ENCODE results near the gene LPAR3. TPM values are rescaled to one million over a fixed set of nuclear protein-coding genes. Genes with fewer than 3 reads are reported as not detected.

Gene LPAR3
- total and polyA plus RNA-seq, 2 of the 4 experiments (the other 2 are of a cell fraction), result 0.09 to 0.18 TPM

DNA sequence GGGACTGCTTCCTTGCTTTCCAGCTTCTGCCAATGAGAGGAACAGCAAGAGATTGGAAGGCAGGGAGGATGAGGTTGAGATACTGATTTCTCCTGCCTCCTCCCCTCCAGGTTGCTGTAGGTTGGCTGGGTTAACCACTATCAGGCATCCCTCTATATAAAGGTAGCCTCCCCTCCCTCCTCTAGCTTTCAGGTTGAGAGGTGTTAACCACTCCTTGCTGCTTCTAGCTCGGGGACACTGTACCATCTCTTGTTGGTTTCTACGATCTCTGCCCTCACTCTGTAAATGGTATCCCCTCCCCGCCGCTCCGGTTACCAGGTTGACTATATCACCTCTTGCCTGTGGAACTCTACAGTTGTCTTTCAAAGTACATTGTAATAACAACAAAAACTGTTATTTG lies 16.7 kb downstream of the LPAR3 start:
- DNase-seq (no peak), ATAC-seq (ENCODE audit: low read depth) (no peak)
- Histone ChIP-seq H3K4ac (ENCODE audit: low read depth, low read length) (peak overlapping the region; percentile 35; the same call in 1 of the 2 replicates), H3K27me3 (ENCODE audit: control insufficient read depth, insufficient read depth, low read length) (peaks cover 1% of the 10 kb centered on the region; the same call in 1 of the 2 replicates), H3K4me1 (ENCODE audit: control insufficient read depth, insufficient read depth, low read length) (peaks cover 2% of the 10 kb centered on the region; the same call in 1 of the 2 replicates), H2BK20ac (ENCODE audit: low read depth, low read length) (no peak overlapping the region), H3K4me2 (ENCODE audit: low read depth, low read length) (no peak overlapping the region), H3K4me3 (ENCODE audit: insufficient read depth, low read depth, low read length) (no peak overlapping the region), H3K27ac (ENCODE audit: insufficient read depth, low read length) (no peak overlapping the region), H4K20me1 (ENCODE audit: insufficient read depth, low read length) (no peaks in the 10 kb centered on the region), H3K14ac (replicated peaks; ENCODE audit: low read depth, low read length) (no peak overlapping the region), H2BK120ac (ENCODE audit: low read depth, low read length) (no peak overlapping the region), H3K9me1 (ENCODE audit: insufficient read depth, low read length) (no peaks in the 10 kb centered on the region; the same call in 1 of the 2 replicates), H2AFZ (replicated peaks; ENCODE audit: low read length, poor library complexity) (no peak overlapping the region), H2AK9ac (replicated peaks; ENCODE audit: low read depth, low read length, poor library complexity) (no peak overlapping the region), H3K18ac (ENCODE audit: low read depth, low read length) (no peak overlapping the region), H3K79me1 (ENCODE audit: low read depth in 1 of 2, low read length in 2 of 2) (no peaks in the 10 kb centered on the region), H4K8ac (ENCODE audit: low read depth in 2 of 2, low read length in 2 of 2) (no peak overlapping the region), H4K5ac (ENCODE audit: low read depth, low read length) (no peak overlapping the region), H3K56ac (ENCODE audit: extremely low read depth, insufficient read depth, low read length) (no peak overlapping the region), H4K91ac (ENCODE audit: insufficient read depth, low read depth, low read length) (no peak overlapping the region), H2BK15ac (ENCODE audit: low read depth, low read length) (no peak overlapping the region; the same call in 2 of the 3 replicates), H2BK5ac (ENCODE audit: low read depth, low read length, poor library complexity, severe bottlenecking) (no peak overlapping the region), H3K9ac (ENCODE audit: low read depth, low read length) (no peak overlapping the region), H3K23ac (ENCODE audit: low read depth, low read length) (no peak overlapping the region), H3K9me3 (ENCODE audit: control insufficient read depth, insufficient read depth, low read length) (peaks cover 2% of the 10 kb centered on the region; the same call in 1 of the 2 replicates), H3K36me3 (ENCODE audit: control insufficient read depth, insufficient read depth, low read length) (no peaks in the 10 kb centered on the region), H2AK5ac (ENCODE audit: low read depth, low read length) (0 out of 2 replicates have a peak overlapping the region, but pooled peaks have one; percentile 33)
- in situ Hi-C loops (cut with MboI; ENCODE audit: low sequenced_read_pairs) (no loop called here), intact Hi-C loops (cut with micrococcal nuclease) (no loop called here), dilution Hi-C loops (cut with HindIII; ENCODE audit: low sequenced_read_pairs, unreplicated experiment) (no loop called here)
- BruUV-seq (replicated peaks), result no TSS peak
- ChIA-PET CTCF (no interaction called here), POLR2A (ENCODE audit: unreplicated experiment) (interaction anchor here (0.5 kb wide), 1 partner anchor 26 kb away, joined by 5 read pairs; no protein-coding TSS in a partner anchor)
- no peak for TF ChIP-seq CEBPB (IDR thresholded peaks at IDR 0.05; ENCODE audit: low read depth, low read length)
- no peak for TF ChIP-seq RAD21 (IDR thresholded peaks at IDR 0.05; ENCODE audit: low read length)
- TF ChIP-seq RCOR1 (IDR thresholded peaks at IDR 0.05; ENCODE audit: insufficient replicate concordance, low read length), result no peak
- TF ChIP-seq CHD1 (IDR thresholded peaks at IDR 0.05; ENCODE audit: low read depth, low read length), result no peak
- TF ChIP-seq, protein P1, sequence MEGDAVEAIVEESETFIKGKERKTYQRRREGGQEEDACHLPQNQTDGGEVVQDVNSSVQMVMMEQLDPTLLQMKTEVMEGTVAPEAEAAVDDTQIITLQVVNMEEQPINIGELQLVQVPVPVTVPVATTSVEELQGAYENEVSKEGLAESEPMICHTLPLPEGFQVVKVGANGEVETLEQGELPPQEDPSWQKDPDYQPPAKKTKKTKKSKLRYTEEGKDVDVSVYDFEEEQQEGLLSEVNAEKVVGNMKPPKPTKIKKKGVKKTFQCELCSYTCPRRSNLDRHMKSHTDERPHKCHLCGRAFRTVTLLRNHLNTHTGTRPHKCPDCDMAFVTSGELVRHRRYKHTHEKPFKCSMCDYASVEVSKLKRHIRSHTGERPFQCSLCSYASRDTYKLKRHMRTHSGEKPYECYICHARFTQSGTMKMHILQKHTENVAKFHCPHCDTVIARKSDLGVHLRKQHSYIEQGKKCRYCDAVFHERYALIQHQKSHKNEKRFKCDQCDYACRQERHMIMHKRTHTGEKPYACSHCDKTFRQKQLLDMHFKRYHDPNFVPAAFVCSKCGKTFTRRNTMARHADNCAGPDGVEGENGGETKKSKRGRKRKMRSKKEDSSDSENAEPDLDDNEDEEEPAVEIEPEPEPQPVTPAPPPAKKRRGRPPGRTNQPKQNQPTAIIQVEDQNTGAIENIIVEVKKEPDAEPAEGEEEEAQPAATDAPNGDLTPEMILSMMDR (conservative IDR thresholded peaks at IDR 0.05; ENCODE audit: low read depth, low read length), result no peak
- TF ChIP-seq, protein P2, sequence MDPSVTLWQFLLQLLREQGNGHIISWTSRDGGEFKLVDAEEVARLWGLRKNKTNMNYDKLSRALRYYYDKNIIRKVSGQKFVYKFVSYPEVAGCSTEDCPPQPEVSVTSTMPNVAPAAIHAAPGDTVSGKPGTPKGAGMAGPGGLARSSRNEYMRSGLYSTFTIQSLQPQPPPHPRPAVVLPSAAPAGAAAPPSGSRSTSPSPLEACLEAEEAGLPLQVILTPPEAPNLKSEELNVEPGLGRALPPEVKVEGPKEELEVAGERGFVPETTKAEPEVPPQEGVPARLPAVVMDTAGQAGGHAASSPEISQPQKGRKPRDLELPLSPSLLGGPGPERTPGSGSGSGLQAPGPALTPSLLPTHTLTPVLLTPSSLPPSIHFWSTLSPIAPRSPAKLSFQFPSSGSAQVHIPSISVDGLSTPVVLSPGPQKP (IDR thresholded peaks at IDR 0.05; ENCODE audit: borderline replicate concordance, low read depth, low read length), result no peak
- TF ChIP-seq, protein P3, sequence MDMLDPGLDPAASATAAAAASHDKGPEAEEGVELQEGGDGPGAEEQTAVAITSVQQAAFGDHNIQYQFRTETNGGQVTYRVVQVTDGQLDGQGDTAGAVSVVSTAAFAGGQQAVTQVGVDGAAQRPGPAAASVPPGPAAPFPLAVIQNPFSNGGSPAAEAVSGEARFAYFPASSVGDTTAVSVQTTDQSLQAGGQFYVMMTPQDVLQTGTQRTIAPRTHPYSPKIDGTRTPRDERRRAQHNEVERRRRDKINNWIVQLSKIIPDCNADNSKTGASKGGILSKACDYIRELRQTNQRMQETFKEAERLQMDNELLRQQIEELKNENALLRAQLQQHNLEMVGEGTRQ (IDR thresholded peaks at IDR 0.05; ENCODE audit: low read depth, low read length), result no peak
- no peak for TF ChIP-seq SMC3 (IDR thresholded peaks at IDR 0.05; ENCODE audit: low read depth, low read length)
- no peak for TF ChIP-seq MAZ (IDR thresholded peaks at IDR 0.05; ENCODE audit: borderline replicate concordance, low read depth, low read length)
- TF ChIP-seq MAFK (IDR thresholded peaks at IDR 0.05; ENCODE audit: low read depth, low read length), result no peak
- no peak for TF ChIP-seq NFE2L2 (IDR thresholded peaks at IDR 0.05; ENCODE audit: low read depth, low read length)
- TF ChIP-seq POLR2A (IDR thresholded peaks at IDR 0.05; ENCODE audit: low read depth, low read length), result no peak
- TF ChIP-seq RFX5 (IDR thresholded peaks at IDR 0.05; ENCODE audit: low read depth, low read length), result no peak
- no peak for TF ChIP-seq MXI1 (IDR thresholded peaks at IDR 0.05; ENCODE audit: borderline replicate concordance, low read depth, low read length)
- TF ChIP-seq BHLHE40 (IDR thresholded peaks at IDR 0.05; ENCODE audit: low read depth, low read length), result no peak
- no peak for TF ChIP-seq FOS (IDR thresholded peaks at IDR 0.05; ENCODE audit: low read depth, low read length)
- WGBS, 2 experiments (ENCODE audit: extremely low coverage in 2 of 2, insufficient read length in 1 of 2), result 60% methylated on average over 1 of the region's 5 CpGs; no CpG with 5 or more reads in 1 of the 2 experiments

All from IMR-90 (cell line).